ENCODE results near the gene SLC25A11. TPM values are rescaled to one million over a fixed set of nuclear protein-coding genes. Genes with fewer than 3 reads are reported as not detected.
A peak's percentile ranks its signal among the peaks of the same experiment; 100 is the strongest.
"Not testable (repeated sequence)": the region's sequence is repeated elsewhere in the genome, so short reads cannot be mapped to it uniquely, and the experiment has no call there.

Gene SLC25A11
- total RNA-seq, 1 experiment from 2014 or later: 64.1 TPM

GRCh38 chr17:4945176-4945943, 5.5 kb upstream of the SLC25A11 start:
- peak; percentile 81 for DNase-seq (ENCODE audit: low spot score)

- no peak for DNase-seq (ENCODE audit: low spot score)
Observed at GRCh38 chr17:4944554-4945175, 4.8 kb upstream of the SLC25A11 start.

- DNase-seq (ENCODE audit: low spot score): no peak
Observed at GRCh38 chr17:4944163-4944553, 4.3 kb upstream of the SLC25A11 start.

DNA sequence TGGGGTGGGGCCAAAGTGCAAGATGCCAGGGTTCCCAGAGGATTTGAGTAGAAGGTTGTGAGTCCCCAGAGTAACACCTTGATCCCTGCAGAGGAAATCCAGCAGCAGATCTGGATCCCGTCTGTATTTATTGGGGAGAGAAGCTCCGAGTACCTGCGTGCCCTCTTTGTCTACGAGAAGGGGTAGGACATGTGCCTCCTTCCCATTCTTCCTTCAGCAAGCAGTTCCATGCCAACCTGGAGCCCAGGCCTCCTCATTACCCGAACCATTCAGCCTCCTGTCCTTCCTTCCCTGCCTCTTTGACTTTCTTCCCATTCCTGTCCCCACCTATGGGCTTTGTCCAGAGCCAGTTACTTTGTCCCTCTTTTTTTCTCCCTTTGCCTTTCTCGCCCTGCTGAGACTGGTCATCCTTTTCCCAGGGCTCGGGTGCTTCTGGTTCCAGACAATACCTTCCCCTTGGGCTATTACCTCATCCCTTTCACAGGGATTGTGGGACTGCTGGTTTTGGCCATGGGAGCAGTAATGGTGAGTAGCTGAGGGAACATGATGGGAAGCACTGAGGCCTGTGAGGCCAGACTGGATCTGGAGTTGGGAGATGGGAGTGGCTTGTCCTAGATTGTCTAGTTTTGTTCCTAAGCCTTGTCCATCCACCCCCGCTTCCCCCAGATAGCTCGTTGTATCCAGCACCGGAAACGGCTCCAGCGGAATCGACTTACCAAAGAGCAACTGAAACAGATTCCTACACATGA, 3.1 kb upstream of the SLC25A11 start:
- DNase-seq (ENCODE audit: low spot score): no peak

DNA sequence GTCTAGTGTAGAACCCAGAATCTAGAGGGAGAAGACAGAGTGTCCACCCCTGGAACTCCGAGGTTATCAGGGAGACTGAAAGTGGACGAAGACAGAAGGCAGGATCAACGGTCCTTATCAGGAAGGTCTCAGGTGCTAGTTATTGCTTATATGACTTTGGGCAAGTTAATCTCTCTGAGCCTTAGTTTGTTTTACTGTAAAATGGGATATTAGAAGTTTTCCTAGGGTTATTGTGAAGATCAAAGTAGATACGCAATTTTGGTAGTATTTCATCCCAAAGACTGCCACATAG, 1.4 kb upstream of the SLC25A11 start:
- no peak for DNase-seq (ENCODE audit: low spot score)

DNA sequence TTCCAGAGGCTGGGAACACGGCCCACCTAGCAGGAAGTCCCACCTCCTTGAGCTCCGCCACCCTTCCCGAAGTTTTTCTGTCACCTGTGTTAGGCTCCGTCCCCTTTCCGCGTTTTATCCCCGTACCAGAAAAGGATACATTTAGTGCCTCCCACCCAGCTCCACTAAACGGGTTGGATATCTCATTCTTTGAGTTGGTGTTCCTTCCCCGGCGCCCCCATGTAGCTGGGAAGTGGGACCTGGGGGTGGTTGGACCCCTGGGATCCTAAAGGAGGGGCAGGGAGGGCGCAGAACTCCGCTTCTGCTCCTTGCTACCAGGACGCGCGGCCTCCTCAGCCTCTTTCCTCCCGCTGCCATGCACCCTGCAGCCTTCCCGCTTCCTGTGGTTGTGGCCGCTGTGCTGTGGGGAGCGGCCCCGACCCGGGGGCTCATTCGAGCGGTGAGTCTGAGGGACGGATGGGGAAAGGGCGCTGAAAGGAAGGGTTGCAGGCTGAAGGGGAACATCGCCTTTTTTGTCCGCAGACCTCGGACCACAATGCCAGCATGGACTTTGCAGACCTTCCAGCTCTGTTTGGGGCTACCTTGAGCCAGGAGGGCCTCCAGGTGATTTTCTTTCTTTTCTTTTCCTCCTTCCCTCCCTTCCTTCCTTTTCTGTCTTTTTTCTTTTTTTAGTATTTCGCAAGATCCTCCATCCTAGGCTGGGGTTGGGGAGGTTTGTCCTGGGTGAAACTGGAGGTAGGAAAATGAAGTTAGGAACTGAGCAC, 891 bp upstream of the SLC25A11 start:
- peak; percentile 66 for DNase-seq (ENCODE audit: low spot score)

- DNase-seq (ENCODE audit: low spot score): no peak
Observed at GRCh38 chr17:4939546-4939795, 375 bp downstream of the SLC25A11 start.

DNA sequence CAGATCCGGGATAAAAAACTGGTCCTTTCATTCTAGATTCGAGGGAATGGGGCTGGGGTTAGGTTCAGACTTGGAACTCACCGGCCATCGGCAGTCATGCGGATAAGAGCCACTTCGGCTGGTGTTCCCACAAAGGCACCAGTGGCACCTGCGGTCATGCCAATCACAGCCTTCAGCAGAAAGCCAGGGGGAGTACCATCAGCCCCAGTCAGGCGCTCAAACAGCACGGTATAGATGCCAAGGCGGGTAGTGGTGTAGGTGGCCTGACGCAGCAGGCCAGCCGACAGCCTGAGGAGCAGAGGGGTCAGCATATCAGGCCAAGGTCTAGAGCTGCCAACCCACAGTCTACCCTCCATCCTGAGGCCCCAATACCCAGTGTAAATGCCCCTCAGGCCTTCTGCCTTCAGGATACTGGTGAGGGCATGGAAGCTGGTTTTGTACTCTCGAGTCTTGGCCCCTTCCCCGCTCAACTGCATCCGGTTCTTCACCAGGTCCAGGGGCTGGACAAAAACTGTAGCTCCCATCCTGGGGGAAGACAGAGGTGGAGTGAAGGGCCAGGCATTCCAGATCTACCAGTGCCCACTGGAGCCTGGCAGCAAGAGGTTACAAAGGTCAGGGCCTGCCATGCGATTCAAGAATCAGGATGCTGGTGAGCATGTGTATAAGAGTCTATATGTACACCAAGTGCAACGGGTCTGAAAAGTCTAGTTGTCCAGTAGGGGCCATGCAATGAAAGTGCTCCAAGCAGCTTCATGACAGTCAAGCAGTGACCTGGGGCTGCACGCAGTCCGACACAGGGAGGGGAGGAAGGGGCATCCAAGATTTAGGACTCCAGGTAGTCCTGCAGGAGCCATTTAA, 929 bp downstream of the SLC25A11 start:
- DNase-seq (ENCODE audit: low spot score): no peak

DNA sequence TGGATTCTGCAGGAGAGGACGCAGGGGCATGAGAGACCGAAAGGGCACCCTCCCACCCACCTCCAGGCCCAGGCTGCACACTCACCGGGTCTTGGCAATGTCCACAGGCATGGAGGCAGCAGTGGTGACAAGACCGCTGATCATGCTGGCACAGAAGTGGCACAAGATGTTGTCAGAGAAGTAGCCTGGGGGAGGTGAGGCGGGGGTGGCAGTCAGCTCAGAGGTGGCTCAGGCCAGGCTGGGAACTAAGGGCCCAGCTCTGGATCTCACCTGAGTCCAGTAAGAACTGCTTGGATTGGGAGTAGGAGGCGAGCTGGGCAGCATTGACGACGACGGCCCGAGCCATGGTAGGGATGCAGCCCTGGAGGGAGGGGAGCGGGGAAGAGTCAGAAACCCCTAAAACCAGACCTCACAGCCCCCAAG, 1.8 kb downstream of the SLC25A11 start:
- no peak for DNase-seq (ENCODE audit: low spot score)

DNA sequence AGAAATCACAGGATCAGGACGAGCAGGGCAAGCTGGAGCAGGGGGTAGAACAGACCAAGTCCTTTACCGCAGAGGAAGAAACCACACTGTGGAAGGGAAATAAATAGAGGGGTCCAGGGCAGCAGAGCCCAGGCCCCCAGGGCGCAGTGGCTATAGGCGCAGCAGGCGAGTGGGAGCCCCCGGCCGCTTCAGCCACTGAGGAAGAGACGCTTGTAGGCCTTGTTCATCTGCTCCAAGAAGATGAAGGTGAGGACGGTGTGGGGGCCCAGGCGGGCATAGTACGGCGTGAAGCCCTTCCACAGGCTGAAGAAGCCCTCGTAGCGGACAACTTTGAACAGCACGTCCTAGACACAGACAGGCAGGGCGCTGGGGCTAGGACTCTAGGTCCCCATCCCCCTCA, 2.3 kb downstream of the SLC25A11 start:
- no peak for DNase-seq (ENCODE audit: low spot score)

DNA sequence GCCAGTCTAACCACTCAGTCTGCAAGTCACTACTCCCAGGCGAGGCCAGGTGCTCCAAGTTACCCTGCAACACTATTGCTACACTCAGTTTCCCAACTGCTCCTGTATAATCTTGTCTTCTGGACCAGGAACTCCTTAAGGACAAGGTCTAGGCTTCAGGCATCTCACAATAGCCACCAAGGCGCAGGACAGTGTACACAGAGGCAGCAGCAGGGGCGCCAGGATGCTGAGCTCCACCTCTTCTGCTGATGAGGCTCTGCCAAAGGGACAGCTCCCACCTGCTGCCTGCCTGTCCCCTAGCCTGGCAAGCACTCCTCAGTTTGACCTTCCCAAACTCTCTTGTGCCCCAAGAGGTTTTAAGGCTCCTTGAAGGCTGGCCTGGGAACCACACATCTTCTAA, 3.4 kb downstream of the SLC25A11 start:
- no peak for DNase-seq (ENCODE audit: low spot score)

DNA sequence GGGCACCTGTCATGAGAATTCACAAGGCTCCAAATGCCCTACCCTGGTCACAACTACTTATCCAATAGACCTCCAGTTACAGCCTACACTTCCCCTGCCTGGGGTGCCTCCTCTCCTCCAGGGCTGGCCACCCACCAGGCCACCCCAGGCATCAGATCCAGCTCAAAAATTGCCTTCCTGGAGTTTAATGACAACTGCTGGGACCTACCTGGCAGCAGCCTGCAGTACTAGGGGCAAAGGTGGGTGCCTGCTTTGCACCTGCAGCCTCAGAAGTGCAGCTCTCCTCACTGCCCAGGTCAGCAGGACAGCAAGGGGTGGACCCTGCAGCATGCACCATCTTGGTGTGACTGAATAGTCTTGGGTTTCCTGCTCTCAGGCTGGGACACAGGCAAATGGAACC, 4.2 kb downstream of the SLC25A11 start:
- DNase-seq (ENCODE audit: low spot score): no peak

DNA sequence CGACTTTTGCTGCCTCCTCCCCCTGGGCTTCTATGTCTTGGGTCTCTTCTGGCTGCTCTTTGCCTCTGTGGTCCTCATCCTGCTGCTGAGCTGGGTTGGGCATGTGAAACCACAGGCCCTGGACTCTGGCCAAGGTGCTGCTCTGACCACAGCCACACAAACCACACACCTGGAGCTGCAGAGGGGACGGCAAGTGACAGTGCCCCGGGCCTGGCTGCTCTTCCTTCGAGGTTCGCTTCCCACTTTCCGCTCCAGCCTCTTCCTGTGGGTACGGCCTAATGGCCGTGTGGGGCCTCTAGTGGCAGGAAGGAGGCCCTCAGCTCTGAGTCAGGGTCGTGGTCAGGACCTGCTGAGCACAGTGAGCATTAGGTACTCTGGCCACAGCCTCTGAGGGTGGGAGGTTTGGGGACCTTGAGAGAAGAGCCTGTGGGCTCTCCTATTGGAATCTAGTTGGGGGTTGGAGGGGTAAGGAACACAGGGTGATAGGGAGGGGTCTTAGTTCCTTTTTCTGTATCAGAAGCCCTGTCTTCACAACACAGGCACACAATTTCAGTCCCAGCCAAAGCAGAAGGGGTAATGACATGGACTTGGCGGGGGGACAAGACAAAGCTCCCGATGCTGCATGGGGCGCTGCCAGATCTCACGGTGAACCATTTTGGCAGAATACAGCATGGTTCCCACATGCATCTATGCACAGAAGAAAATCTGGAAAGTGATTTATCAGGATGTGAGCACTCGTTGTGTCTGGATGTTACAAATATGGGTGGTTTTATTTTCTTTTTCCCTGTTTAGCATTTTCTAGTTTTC, 5.5 kb downstream of the SLC25A11 start:
- peak; percentile 42 for DNase-seq (ENCODE audit: low spot score)

- DNase-seq (ENCODE audit: low spot score): no peak
Observed at GRCh38 chr17:4933646-4934045, 6.2 kb downstream of the SLC25A11 start.

DNA sequence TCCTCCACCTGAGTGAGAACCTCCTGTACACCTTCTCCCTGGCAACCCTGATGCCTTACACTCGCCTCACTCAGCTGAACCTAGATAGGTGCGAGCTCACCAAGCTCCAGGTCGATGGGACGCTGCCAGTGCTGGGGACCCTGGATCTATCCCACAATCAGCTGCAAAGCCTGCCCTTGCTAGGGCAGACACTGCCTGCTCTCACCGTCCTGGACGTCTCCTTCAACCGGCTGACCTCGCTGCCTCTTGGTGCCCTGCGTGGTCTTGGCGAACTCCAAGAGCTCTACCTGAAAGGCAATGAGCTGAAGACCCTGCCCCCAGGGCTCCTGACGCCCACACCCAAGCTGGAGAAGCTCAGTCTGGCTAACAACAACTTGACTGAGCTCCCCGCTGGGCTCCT, 7.1 kb downstream of the SLC25A11 start:
- no peak for DNase-seq (ENCODE audit: low spot score)

GRCh38 chr17:4931963-4932362, 7.9 kb downstream of the SLC25A11 start, which contains the start of gene GP1BA:
TSS of gene GP1BA (plus strand) at chr17:4932277. CDS start at chr17:4932605, 328 bp downstream.
- no peak for DNase-seq (ENCODE audit: low spot score)

DNA sequence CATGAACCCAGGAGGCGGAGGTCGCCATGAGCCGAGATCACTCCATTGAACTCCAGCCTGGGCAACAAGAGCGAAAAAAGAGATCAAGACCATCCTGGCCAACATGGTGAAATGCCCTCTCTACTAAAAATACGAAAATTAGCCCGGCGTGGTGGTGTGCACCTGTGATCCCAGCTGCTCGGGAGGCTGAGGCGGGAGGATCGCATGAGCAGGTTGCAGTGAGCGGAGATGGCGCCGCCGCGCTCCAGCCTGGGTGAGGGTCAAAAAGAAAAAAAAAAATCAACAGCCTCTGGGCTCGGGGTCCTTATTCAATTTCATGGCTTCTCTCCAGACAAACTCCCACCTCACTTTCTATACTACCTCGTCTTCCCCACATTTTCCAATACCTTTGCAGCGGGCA, 11.0 kb downstream of the SLC25A11 start:
- no peak for DNase-seq (ENCODE audit: low spot score)

GRCh38 chr17:4926577-4927335, 13.1 kb downstream of the SLC25A11 start:
- DNase-seq (ENCODE audit: low spot score): not testable (repeated sequence)

DNA sequence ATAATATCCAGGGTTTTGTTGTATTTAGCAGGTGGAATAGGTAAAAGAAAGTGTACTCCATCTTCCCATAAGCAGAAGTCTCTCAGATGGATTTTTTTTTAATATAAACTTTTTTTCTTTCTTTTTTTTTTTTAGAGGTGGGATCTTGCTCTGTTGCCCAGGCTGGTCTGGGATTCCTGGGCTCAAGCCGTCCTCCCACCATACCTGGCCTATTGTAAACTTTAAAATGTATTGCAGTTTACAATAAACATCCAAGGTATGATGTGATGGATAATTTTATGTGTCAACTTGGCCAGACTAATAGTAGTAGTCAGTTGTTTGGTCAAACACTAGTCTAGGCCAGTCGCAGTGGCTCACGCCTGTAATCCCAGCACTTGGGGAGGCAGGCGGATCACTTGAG, 18.5 kb downstream of the SLC25A11 start:
- DNase-seq (ENCODE audit: low spot score): no peak

Data from H4 (cell line).